Mesendoderm (in vitro differentiated cells): ENCODE results near the gene CDKN2D.
"Not testable (repeated sequence)": the region's sequence is repeated elsewhere in the genome, so short reads cannot be mapped to it uniquely, and the experiment has no call there.

ENCODE experiments used
- DNase-seq: peaks from one replicate; pipeline ENCODE4 v3.0.0; 2013
- H2AK5ac ChIP-seq: 2 replicates; pipeline ENCODE4 v1.6.1; 2013; ENCODE audit warnings: low read length, inconsistent platforms
- H2BK120ac ChIP-seq: 2 replicates; pipeline ENCODE4 v1.6.1; 2013; ENCODE audit warnings: low read depth, mild to moderate bottlenecking, low read length, moderate library complexity, mixed read lengths
- H2BK15ac ChIP-seq: replicated peaks from 2 replicates; pipeline ENCODE4 v1.6.1; 2013; ENCODE audit warnings: low read depth, mild to moderate bottlenecking, moderate library complexity
- H2BK5ac ChIP-seq: 2 replicates; pipeline ENCODE4 v1.6.1; 2013; ENCODE audit warnings: low read length, inconsistent platforms
- H3K18ac ChIP-seq: 2 replicates; pipeline ENCODE4 v1.6.1; 2013; ENCODE audit warnings: mild to moderate bottlenecking, low read length, mixed read lengths
- H3K23ac ChIP-seq: one replicate; pipeline ENCODE4 v1.6.1; 2013; ENCODE audit warnings: low read length
- H3K27ac ChIP-seq: 2 replicates; pipeline ENCODE4 v1.5.1; 2013; ENCODE audit warnings: low read depth, mild to moderate bottlenecking, inconsistent platforms, low read length, moderate library complexity
- H3K27me3 ChIP-seq: 2 replicates; pipeline ENCODE4 v1.6.1; 2013; ENCODE audit warnings: low read length, control low read depth, mild to moderate bottlenecking, inconsistent platforms; ENCODE audit not compliant: insufficient read depth, poor library complexity
- H3K36me3 ChIP-seq: 2 replicates; pipeline ENCODE4 v1.6.1; 2013; ENCODE audit warnings: low read length, inconsistent platforms; ENCODE audit not compliant: control insufficient read depth, insufficient read depth
- H3K4ac ChIP-seq: one replicate; pipeline ENCODE4 v1.6.1; 2013; ENCODE audit warnings: low read depth, mild to moderate bottlenecking, low read length, moderate library complexity
- H3K4me1 ChIP-seq: 2 replicates; pipeline ENCODE4 v1.6.1; 2013; ENCODE audit warnings: low read depth, low read length, inconsistent platforms; ENCODE audit not compliant: control insufficient read depth
- H3K4me2 ChIP-seq: 2 replicates; pipeline ENCODE4 v1.6.1; 2013; ENCODE audit warnings: low read length
- H3K4me3 ChIP-seq: 2 replicates; pipeline ENCODE4 v1.5.1; 2013; ENCODE audit warnings: mild to moderate bottlenecking, low read length
- H3K56ac ChIP-seq: one replicate; pipeline ENCODE4 v1.6.1; 2013; ENCODE audit warnings: low read length
- H3K79me1 ChIP-seq: 2 replicates; pipeline ENCODE4 v1.6.1; 2013; ENCODE audit warnings: low read length, inconsistent platforms
- H3K79me2 ChIP-seq: 2 replicates; pipeline ENCODE4 v1.6.1; 2013; ENCODE audit warnings: mild to moderate bottlenecking, low read length; ENCODE audit not compliant: control insufficient read depth, insufficient read depth
- H3K9ac ChIP-seq: 2 replicates; pipeline ENCODE4 v1.6.1; 2013; ENCODE audit warnings: low read length, inconsistent platforms
- H4K5ac ChIP-seq: one replicate; pipeline ENCODE4 v1.6.1; 2013; ENCODE audit warnings: low read length
- H4K8ac ChIP-seq: one replicate; pipeline ENCODE4 v1.6.1; 2013; ENCODE audit warnings: low read depth, mild to moderate bottlenecking, control low read depth, low read length, moderate library complexity
- WGBS: extraction: QIAGEN DNeasy Blood & Tissue Kit; methylation state at CpG from one replicate; pipeline ENCODE4 v1.1.7; 2013; ENCODE audit warnings: low lambda C conversion rate, missing lambda C conversion rate; ENCODE audit not compliant: insufficient coverage; ENCODE audit errors: extremely low coverage; 5-methylcytosine and 5-hydroxymethylcytosine counted together

CDKN2D gene

DNA sequence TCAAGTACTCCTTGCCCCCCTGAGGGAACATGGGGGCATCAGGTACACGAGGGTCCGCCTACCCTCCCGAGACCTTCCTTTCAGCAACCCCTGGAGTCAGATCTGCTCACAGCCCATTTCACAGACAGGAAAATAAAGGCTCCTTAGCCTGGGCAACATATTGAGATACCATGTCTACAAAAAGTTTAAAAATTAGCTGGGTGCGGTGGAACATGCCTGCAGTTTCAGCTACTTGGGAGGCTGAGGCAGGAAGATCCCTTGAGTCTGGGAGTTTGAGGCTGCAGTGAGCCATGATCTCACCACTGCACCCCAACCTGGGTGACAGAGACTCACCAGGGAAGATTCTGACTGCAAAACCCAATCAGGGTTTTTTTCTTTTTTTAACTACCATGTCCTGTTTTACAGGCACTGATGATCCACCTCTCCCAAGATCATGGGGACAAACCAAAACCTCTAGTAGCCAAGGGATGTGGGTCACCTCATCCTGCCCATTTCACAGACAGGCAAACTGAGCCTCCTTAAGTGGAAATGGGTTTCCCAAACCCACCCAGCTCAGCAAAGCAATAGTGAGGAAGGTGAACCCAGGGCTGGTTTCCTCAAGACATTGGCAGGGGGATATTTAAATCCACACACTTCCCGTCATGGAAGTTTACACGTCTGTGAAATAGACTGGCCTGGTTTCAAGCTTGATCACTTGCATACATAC is 6.4 kb upstream of the CDKN2D start:
- H3K79me1 ChIP-seq: no peaks in the 10 kb centered on the region
- H3K23ac ChIP-seq: no peak overlapping the region
- H2BK15ac ChIP-seq: no peak overlapping the region
- no peak overlapping the region for H2AK5ac ChIP-seq
- no CpG with 5 or more reads among the region's 6 CpGs for WGBS
- no peaks in the 10 kb centered on the region for H3K4me1 ChIP-seq
- H3K9ac ChIP-seq: no peak overlapping the region
- no peak overlapping the region for H3K56ac ChIP-seq
- no peaks in the 10 kb centered on the region for H3K27me3 ChIP-seq
- H3K27ac ChIP-seq: no peak overlapping the region
- H3K4me3 ChIP-seq: no peak overlapping the region
- no peak overlapping the region for H4K5ac ChIP-seq
- no peak for DNase-seq
- no peak overlapping the region for H4K8ac ChIP-seq
- no peak overlapping the region for H3K4me2 ChIP-seq
- H3K36me3 ChIP-seq: peaks cover 1% of the 10 kb centered on the region
- H3K18ac ChIP-seq: no peak overlapping the region
- no peak overlapping the region for H2BK120ac ChIP-seq
- no peak overlapping the region for H2BK5ac ChIP-seq
- no peak overlapping the region for H3K4ac ChIP-seq
- H3K79me2 ChIP-seq: no peaks in the 10 kb centered on the region

DNA sequence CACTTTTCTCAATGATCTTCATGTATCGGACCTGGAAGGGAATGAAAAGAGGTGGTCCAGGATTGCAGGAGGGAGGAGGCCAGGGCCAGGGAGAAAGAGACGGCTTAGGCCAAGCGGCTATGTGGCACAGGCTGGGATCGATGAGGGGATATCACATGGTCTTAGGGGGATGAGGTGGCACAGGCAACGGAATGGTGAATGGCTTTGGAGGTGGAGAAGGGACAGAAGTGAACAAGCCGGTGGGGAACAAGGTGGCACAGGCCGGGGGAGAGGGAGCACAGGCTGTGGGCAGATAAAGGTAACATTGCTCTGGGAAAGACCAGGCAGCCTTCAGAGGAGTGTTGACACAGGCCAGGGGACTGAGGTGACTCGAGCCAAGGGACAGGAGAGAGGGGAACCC is 5.7 kb upstream of the CDKN2D start:
- Histone ChIP-seq H3K79me1 (no peaks in the 10 kb centered on the region), H3K4ac (no peak overlapping the region), H2BK120ac (no peak overlapping the region), H3K56ac (no peak overlapping the region), H3K4me1 (no peaks in the 10 kb centered on the region), H3K4me3 (no peak overlapping the region), H4K5ac (no peak overlapping the region), H3K36me3 (peaks cover 1% of the 10 kb centered on the region), H2BK15ac (no peak overlapping the region), H2BK5ac (no peak overlapping the region), H2AK5ac (no peak overlapping the region), H3K18ac (no peak overlapping the region), H3K79me2 (no peaks in the 10 kb centered on the region), H3K27me3 (no peaks in the 10 kb centered on the region), H3K4me2 (no peak overlapping the region), H3K27ac (no peak overlapping the region), H3K9ac (no peak overlapping the region), H3K23ac (no peak overlapping the region), H4K8ac (no peak overlapping the region)
- no CpG with 5 or more reads among the region's 8 CpGs for WGBS
- no peak for DNase-seq

DNA sequence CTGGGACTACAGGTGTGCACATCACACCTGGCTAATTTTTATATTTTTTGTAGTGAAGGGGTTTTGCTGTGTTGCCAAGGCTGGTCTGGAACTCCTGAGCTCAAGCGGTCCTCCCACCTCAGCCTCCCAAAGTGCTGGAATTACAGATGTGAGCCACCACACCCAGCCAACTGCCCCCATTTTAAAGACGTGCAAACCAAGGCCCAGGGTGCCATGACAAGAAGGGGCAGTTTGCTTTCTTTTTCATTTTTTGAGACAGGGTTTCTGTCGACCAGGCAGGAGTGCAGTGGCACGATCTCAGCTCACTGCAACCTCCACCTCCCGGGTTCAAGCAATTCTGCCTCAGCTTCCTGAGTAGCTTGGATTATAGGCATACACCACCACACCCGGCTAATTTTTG is 5.0 kb upstream of the CDKN2D start:
- H3K9ac ChIP-seq, H3K4me1 ChIP-seq, H3K4ac ChIP-seq, H3K27ac ChIP-seq, H3K56ac ChIP-seq, H3K23ac ChIP-seq, H3K79me1 ChIP-seq, H4K8ac ChIP-seq, H2BK15ac ChIP-seq, H2BK120ac ChIP-seq, H3K4me2 ChIP-seq, H3K79me2 ChIP-seq, H3K36me3 ChIP-seq, DNase-seq, H2BK5ac ChIP-seq, H3K27me3 ChIP-seq, H2AK5ac ChIP-seq, H4K5ac ChIP-seq, H3K18ac ChIP-seq, H3K4me3 ChIP-seq: not testable (repeated sequence)
- WGBS: no CpG with 5 or more reads among the region's 6 CpGs

DNA sequence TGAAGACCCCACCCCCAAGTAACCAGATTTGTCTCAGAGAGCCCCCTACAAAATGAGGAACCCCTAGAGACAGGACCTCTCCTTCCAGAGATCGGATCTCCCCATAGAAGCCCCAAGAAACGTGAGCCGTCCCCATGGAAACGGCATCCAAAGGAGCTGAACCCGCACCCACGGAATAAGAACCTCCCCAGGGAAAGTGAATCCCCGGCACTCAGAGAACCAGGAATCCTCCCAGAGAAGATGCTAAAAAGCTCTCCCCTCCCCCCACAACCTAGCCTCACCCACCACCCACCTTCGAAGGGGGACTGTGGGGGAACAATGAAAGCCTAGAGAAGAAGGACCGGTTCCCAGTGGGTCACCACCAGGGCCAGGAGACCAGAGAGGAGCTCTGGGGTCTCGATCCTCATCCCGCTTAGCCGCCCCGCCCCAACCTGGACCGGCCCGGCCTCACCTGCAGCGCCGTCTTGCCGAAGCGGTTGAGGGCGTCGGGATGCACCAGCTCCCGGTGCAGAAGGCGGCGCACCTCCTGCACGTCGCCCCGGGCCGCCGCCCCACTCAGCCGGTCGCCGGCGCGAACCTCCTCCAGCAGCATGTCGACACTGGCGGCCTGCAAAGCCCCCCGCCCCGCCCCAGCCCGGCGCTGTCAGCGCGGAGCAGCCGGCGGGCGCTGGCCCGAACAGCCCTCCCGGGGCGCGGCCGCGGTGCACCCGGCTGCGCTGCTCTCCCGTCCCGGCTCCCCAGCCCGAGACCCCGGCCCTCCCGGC is 535 bp downstream of the CDKN2D start:
- peak; percentile 66 for DNase-seq
- peaks cover 2% of the 10 kb centered on the region for H3K4me1 ChIP-seq

DNA sequence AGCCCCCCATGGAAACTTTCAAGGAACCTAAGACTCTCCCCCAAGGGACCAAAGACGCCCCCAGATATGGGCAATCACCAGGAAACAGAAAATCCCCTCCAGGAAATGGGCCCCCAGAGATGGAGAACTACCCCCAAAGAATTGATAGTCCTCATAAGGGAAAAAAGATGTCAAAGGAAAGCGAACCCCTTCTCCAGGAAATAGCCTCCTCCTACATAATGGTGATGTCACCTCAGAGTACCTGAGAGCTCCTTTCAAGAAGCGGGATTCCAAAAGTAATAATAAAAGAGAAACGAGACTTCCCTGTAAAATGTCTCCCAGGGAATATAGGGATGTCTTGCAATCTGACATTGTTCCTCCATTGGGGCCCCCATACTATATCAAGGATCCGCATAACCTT is 1.1 kb downstream of the CDKN2D start:
- no peak overlapping the region for H3K56ac ChIP-seq
- WGBS: no CpG with 5 or more reads among the region's 5 CpGs
- H2BK120ac ChIP-seq: no peak overlapping the region
- DNase-seq: no peak
- H3K79me2 ChIP-seq: peaks cover 3% of the 10 kb centered on the region
- no peak overlapping the region for H3K4ac ChIP-seq
- H2BK5ac ChIP-seq: no peak overlapping the region
- no peak overlapping the region for H3K18ac ChIP-seq
- H4K8ac ChIP-seq: no peak overlapping the region
- no peak overlapping the region for H3K4me3 ChIP-seq
- peak overlapping the region; percentile 93 for H3K4me2 ChIP-seq
- peak overlapping the region; percentile 64 for H3K9ac ChIP-seq
- H3K4me1 ChIP-seq: peaks cover 2% of the 10 kb centered on the region
- no peak overlapping the region for H3K27ac ChIP-seq
- no peaks in the 10 kb centered on the region for H3K27me3 ChIP-seq
- H2AK5ac ChIP-seq: no peak overlapping the region
- no peak overlapping the region for H4K5ac ChIP-seq
- H3K36me3 ChIP-seq: no peaks in the 10 kb centered on the region
- H3K23ac ChIP-seq: no peak overlapping the region
- peaks cover under 1% of the 10 kb centered on the region for H3K79me1 ChIP-seq
- no peak overlapping the region for H2BK15ac ChIP-seq

More for the DNA sequence above, 535 bp downstream of the CDKN2D start:
- Histone ChIP-seq H4K5ac (no peak overlapping the region), H3K4me2 (peak overlapping the region; percentile 93), H3K36me3 (no peaks in the 10 kb centered on the region), H2AK5ac (no peak overlapping the region), H3K23ac (no peak overlapping the region), H3K9ac (peak overlapping the region; percentile 64), H3K56ac (peak overlapping the region; percentile 84), H2BK120ac (no peak overlapping the region), H3K27ac (no peak overlapping the region), H3K4me3 (peak overlapping the region; percentile 30), H3K27me3 (no peaks in the 10 kb centered on the region), H2BK15ac (no peak overlapping the region), H3K18ac (no peak overlapping the region), H3K79me2 (peaks cover 3% of the 10 kb centered on the region), H3K79me1 (no peaks in the 10 kb centered on the region), H4K8ac (no peak overlapping the region), H3K4ac (no peak overlapping the region), H2BK5ac (no peak overlapping the region)
- no CpG with 5 or more reads among the region's 58 CpGs for WGBS
